ENCODE data around the gene UBTF.

The UBTF gene

GRCh38 chr17:44197107-44197506 lies 22.4 kb downstream of the UBTF start:
- no peak for DNase-seq

- no peak for DNase-seq
Measured at GRCh38 chr17:44193326-44194084, 26.0 kb downstream of the UBTF start.

GRCh38 chr17:44192750-44193149 lies 26.7 kb downstream of the UBTF start:
- DNase-seq: no peak

- no peak for DNase-seq
Measured at GRCh38 chr17:44191941-44192496, 27.5 kb downstream of the UBTF start.

GRCh38 chr17:44191369-44191768 lies 28.1 kb downstream of the UBTF start:
- DNase-seq: no peak

- DNase-seq: no peak
Measured at GRCh38 chr17:44190481-44190880, 29.0 kb downstream of the UBTF start.

- no peak for DNase-seq
Measured at GRCh38 chr17:44188576-44189403, 30.7 kb downstream of the UBTF start.

GRCh38 chr17:44187131-44187899 lies 32.2 kb downstream of the UBTF start:
- peak; percentile 55 for DNase-seq

GRCh38 chr17:44186307-44187130 lies 33.0 kb downstream of the UBTF start, which contains the start of gene TMUB2:
TMUB2 (plus strand) TSS chr17:44186972; CDS start chr17:44187709, 737 bp downstream.
- peak; percentile 100 for DNase-seq

GRCh38 chr17:44184212-44184810 lies 35.2 kb downstream of the UBTF start:
- peak; percentile 29 for DNase-seq

GRCh38 chr17:44183024-44183423 lies 36.5 kb downstream of the UBTF start:
- DNase-seq: no peak

GRCh38 chr17:44178133-44178532 lies 41.3 kb downstream of the UBTF start:
- DNase-seq: no peak

- no peak for DNase-seq
Measured at GRCh38 chr17:44177640-44178039, 41.8 kb downstream of the UBTF start.

GRCh38 chr17:44176671-44177501 lies 42.6 kb downstream of the UBTF start:
- DNase-seq: no peak

GRCh38 chr17:44176257-44176656 lies 43.2 kb downstream of the UBTF start:
- no peak for DNase-seq

GRCh38 chr17:44174427-44174826 lies 45.0 kb downstream of the UBTF start:
- DNase-seq: no peak

- no peak for DNase-seq
Measured at GRCh38 chr17:44171931-44172455, 47.5 kb downstream of the UBTF start.

- no peak for DNase-seq
Measured at GRCh38 chr17:44170499-44171201, 48.8 kb downstream of the UBTF start, which contains the start of gene ASB16. ASB16 (plus strand) TSS chr17:44170704; CDS start chr17:44170790, 86 bp downstream.

GRCh38 chr17:44170135-44170498 lies 49.4 kb downstream of the UBTF start:
- DNase-seq: no peak

Data from hematopoietic multipotent progenitor cell treated with erythropoietin and hydrocortisone succinate and interleukin-3 and kit ligand, for 4 days (in vitro differentiated cells).